Osteoblast (primary cell): ENCODE results near the gene HS3ST3A1. TPM values are rescaled to one million over a fixed set of nuclear protein-coding genes. Genes with fewer than 3 reads are reported as not detected.
A peak's percentile ranks its signal among the peaks of the same experiment; 100 is the strongest.

Source experiments
- DNase-seq: peaks from one replicate; pipeline ENCODE4 v3.0.0; 2011; ENCODE audit warnings: low spot score, mixed read lengths; ENCODE audit not compliant: insufficient read length; ENCODE audit errors: missing footprints
- H2AFZ ChIP-seq: 2 replicates; pipeline ENCODE4 v1.6.0; 2011; ENCODE audit warnings: mild to moderate bottlenecking, low read length
- H3K27ac ChIP-seq: 2 replicates; pipeline ENCODE4 v1.5.1; 2011; ENCODE audit warnings: mild to moderate bottlenecking, low read depth, low read length, moderate library complexity
- H3K27me3 ChIP-seq: 2 replicates; pipeline ENCODE4 v1.6.0; 2012; ENCODE audit warnings: mild to moderate bottlenecking, control low read depth, inconsistent platforms, low read length, moderate library complexity; ENCODE audit not compliant: insufficient read depth
- H3K36me3 ChIP-seq: 2 replicates; pipeline ENCODE4 v1.5.1; 2011; ENCODE audit warnings: mild to moderate bottlenecking, low read length, control low read depth, moderate library complexity; ENCODE audit not compliant: insufficient read depth
- H3K4me1 ChIP-seq: 2 replicates; pipeline ENCODE4 v1.5.1; 2011; ENCODE audit warnings: mild to moderate bottlenecking, low read length, control low read depth, moderate library complexity; ENCODE audit not compliant: insufficient read depth
- H3K4me2 ChIP-seq: 2 replicates; pipeline ENCODE4 v1.6.0; 2011; ENCODE audit warnings: mild to moderate bottlenecking, low read length; ENCODE audit not compliant: insufficient read depth
- H3K4me3 ChIP-seq: fragments of 200-600 bp; sonication (generic); 3 replicates; pipeline ENCODE4 v1.5.1; 2012; ENCODE audit warnings: mild to moderate bottlenecking, low read length, inconsistent platforms; ENCODE audit not compliant: insufficient read depth
- H3K79me2 ChIP-seq: 2 replicates; pipeline ENCODE4 v1.6.0; 2012; ENCODE audit warnings: mild to moderate bottlenecking, low read length, control low read depth, inconsistent platforms; ENCODE audit not compliant: insufficient read depth
- H3K9me3 ChIP-seq: 2 replicates; pipeline ENCODE4 v1.5.1; 2011; ENCODE audit warnings: low read depth, low read length, control low read depth
- H4K20me1 ChIP-seq: 2 replicates; pipeline ENCODE4 v1.6.0; 2012; ENCODE audit warnings: mild to moderate bottlenecking, low read length, control low read depth; ENCODE audit not compliant: insufficient read depth
- total RNA-seq: library from RNA; depleted of rRNA; stranded (reverse); fragments of >200 nt; gene quantifications from 2 replicates; pipeline ENCODE4 v1.2.3, GENCODE V29; 2012
- TF ChIP-seq, protein P1 (sequence below): IDR thresholded peaks from 2 replicates; pipeline ENCODE4 v1.5.1; 2011; ENCODE audit warnings: mild to moderate bottlenecking, low read depth, low read length, moderate library complexity; ENCODE audit errors: extremely low read depth

The HS3ST3A1 gene
- total RNA-seq, 1 donor = 8.3 TPM

DNA sequence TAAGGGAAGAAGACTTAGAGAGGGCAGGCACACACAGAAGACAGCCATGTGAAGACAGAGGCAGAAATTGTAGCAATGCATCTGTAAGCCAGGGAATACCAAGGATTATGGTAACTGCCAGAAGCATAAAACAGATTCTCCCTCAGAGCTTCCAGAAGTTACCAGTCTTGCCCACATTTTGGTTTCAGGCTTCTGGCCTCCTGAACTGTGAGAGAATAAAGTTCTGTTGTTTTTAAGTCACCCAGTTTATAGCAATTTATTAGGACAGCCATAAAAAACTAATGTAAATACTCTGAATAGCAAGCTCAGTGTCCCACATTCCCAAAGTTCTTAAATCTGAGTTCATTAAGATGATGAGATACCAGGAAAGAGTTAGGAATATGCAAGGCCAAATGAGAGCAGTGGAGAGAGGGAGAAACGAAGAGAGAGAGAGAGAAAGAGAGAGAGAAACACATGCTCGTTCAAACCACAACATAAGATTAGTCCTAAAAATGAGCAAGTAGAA, 123.4 kb downstream of the HS3ST3A1 start:
- H3K27me3 ChIP-seq = no peaks in the 10 kb centered on the region
- TF ChIP-seq, protein P1, sequence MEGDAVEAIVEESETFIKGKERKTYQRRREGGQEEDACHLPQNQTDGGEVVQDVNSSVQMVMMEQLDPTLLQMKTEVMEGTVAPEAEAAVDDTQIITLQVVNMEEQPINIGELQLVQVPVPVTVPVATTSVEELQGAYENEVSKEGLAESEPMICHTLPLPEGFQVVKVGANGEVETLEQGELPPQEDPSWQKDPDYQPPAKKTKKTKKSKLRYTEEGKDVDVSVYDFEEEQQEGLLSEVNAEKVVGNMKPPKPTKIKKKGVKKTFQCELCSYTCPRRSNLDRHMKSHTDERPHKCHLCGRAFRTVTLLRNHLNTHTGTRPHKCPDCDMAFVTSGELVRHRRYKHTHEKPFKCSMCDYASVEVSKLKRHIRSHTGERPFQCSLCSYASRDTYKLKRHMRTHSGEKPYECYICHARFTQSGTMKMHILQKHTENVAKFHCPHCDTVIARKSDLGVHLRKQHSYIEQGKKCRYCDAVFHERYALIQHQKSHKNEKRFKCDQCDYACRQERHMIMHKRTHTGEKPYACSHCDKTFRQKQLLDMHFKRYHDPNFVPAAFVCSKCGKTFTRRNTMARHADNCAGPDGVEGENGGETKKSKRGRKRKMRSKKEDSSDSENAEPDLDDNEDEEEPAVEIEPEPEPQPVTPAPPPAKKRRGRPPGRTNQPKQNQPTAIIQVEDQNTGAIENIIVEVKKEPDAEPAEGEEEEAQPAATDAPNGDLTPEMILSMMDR = no peak
- H3K9me3 ChIP-seq = peaks cover 6% of the 10 kb centered on the region
- no peak overlapping the region for H3K27ac ChIP-seq
- no peaks in the 10 kb centered on the region for H4K20me1 ChIP-seq
- no peaks in the 10 kb centered on the region for H3K79me2 ChIP-seq
- no peak for DNase-seq
- H3K4me3 ChIP-seq = no peak overlapping the region
- no peak overlapping the region for H3K4me2 ChIP-seq
- peaks cover 15% of the 10 kb centered on the region for H3K4me1 ChIP-seq
- H3K36me3 ChIP-seq = no peaks in the 10 kb centered on the region
- H2AFZ ChIP-seq = no peak overlapping the region

DNA sequence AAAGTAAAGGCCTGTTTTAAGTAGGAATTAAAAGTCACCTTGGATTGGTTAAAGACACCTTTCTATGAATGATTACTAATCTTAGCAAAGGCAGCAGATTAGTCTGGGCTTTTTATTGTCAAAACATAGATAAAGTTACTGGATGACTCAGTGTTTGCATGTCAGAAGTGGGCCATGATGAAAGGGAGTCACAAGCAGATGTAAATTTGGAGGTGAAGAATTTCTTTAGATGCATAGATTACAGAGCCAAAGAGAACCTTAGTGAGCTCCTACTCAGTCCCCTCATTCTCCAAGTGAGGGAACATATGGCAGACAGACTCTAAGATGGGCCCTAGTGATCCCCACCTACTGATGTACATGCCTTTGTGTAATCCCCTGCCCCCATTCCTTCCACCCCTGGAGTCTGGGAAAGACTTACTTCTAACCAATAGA, 124.5 kb downstream of the HS3ST3A1 start:
- Histone ChIP-seq H3K4me3 (no peak overlapping the region), H2AFZ (no peak overlapping the region), H3K79me2 (no peaks in the 10 kb centered on the region), H3K27ac (peak overlapping the region; percentile 37), H4K20me1 (no peaks in the 10 kb centered on the region), H3K4me2 (no peak overlapping the region), H3K4me1 (peaks cover 15% of the 10 kb centered on the region), H3K36me3 (no peaks in the 10 kb centered on the region), H3K9me3 (peaks cover 6% of the 10 kb centered on the region), H3K27me3 (no peaks in the 10 kb centered on the region)
- DNase-seq = peak; percentile 65
- TF ChIP-seq, protein P1 = no peak

DNA sequence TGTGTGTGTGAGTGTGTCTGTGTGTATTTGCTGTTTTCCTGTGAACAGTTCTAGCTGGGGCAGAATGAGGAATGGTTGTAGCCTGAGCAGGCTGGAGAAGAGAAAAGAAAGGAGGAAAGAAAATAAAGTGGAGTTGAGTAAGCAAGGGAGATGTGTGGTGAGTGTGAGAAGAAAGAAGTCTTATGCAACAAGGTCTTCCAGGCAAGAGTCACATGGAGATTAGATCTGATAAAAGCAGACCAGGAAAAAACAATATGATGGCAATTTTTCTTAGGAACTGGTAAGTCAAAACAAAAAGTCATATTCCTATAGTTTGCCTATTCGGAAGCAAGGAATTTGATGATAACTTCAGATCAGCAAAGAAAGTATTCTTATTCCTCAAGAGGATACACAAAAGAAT, 125.0 kb downstream of the HS3ST3A1 start:
- Histone ChIP-seq H3K9me3 (peaks cover 6% of the 10 kb centered on the region), H3K79me2 (no peaks in the 10 kb centered on the region), H3K4me1 (peaks cover 15% of the 10 kb centered on the region), H3K27me3 (no peaks in the 10 kb centered on the region), H3K27ac (peak overlapping the region; percentile 37), H3K4me3 (no peak overlapping the region), H2AFZ (no peak overlapping the region), H4K20me1 (no peaks in the 10 kb centered on the region), H3K36me3 (no peaks in the 10 kb centered on the region), H3K4me2 (peak overlapping the region; percentile 21)
- TF ChIP-seq, protein P1 = no peak
- DNase-seq = no peak

DNA sequence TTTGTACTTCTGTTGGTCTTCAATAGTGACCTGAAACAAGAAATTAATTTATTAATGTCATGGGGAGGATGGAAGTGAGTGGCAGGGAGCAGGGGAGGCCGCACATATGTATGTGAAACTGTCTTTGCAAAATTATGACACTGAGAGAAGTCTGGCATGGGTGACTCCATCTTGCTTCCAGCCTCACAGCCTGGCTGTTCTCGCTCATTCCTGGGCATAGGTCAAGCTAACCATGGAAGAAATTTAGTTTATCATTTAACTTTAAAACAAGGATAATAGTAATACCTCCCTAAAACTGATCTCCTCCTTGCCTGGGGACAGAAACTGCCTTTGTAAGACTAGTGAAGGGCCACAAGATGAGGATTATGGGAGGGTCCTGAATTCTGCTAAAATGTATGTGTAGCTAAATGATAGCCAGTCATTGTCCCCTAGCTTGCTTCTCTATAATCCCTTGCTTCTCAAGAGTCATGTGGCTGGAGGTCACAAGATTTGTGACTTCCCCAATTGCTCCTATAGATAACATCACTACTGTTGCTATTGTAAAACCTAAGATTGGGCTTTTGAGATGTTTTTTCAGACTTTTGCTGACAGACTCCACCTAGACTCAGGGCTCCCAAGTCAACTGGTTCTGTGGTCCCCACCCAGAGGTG, 126.0 kb downstream of the HS3ST3A1 start:
- no peak overlapping the region for H3K4me3 ChIP-seq
- H3K27me3 ChIP-seq = no peaks in the 10 kb centered on the region
- H3K27ac ChIP-seq = no peak overlapping the region
- peaks cover 15% of the 10 kb centered on the region for H3K4me1 ChIP-seq
- TF ChIP-seq, protein P1 = no peak
- H3K4me2 ChIP-seq = no peak overlapping the region
- peaks cover under 1% of the 10 kb centered on the region for H3K9me3 ChIP-seq
- no peak overlapping the region for H2AFZ ChIP-seq
- H3K79me2 ChIP-seq = no peaks in the 10 kb centered on the region
- no peaks in the 10 kb centered on the region for H3K36me3 ChIP-seq
- no peak for DNase-seq
- no peaks in the 10 kb centered on the region for H4K20me1 ChIP-seq
